ENCODE data around the gene ARHGEF7.

The ARHGEF7 gene

GRCh38 chr13:111345682-111346081 is 230.6 kb downstream of the ARHGEF7 start:
- no peak for DNase-seq (ENCODE audit: extremely low read depth, insufficient read length)
- Histone ChIP-seq H3K27me3 (replicated peaks; ENCODE audit: control insufficient read depth, insufficient read depth, low read length) (no peaks in the 10 kb centered on the region), H3K4me3 (replicated peaks; ENCODE audit: low read depth, low read length) (no peak overlapping the region), H3K36me3 (ENCODE audit: control insufficient read depth, insufficient read depth, low read length) (no peaks in the 10 kb centered on the region)
- no peak for TF ChIP-seq CTCF (IDR thresholded peaks at IDR 0.05; ENCODE audit: insufficient read depth, low read length, poor library complexity, severe bottlenecking)

- Histone ChIP-seq H3K36me3 (ENCODE audit: control insufficient read depth, insufficient read depth, low read length) (no peaks in the 10 kb centered on the region), H3K4me3 (replicated peaks; ENCODE audit: low read depth, low read length) (no peak overlapping the region), H3K27me3 (replicated peaks; ENCODE audit: control insufficient read depth, insufficient read depth, low read length) (no peaks in the 10 kb centered on the region)
- no peak for DNase-seq (ENCODE audit: extremely low read depth, insufficient read length)
- no peak for TF ChIP-seq CTCF (IDR thresholded peaks at IDR 0.05; ENCODE audit: insufficient read depth, low read length, poor library complexity, severe bottlenecking)
These were observed 231.1 kb downstream of the ARHGEF7 start for GRCh38 chr13:111346101-111346680.

GRCh38 chr13:111347438-111347837 is 232.3 kb downstream of the ARHGEF7 start:
- Histone ChIP-seq H3K27me3 (replicated peaks; ENCODE audit: control insufficient read depth, insufficient read depth, low read length) (no peaks in the 10 kb centered on the region), H3K36me3 (ENCODE audit: control insufficient read depth, insufficient read depth, low read length) (no peaks in the 10 kb centered on the region), H3K4me3 (replicated peaks; ENCODE audit: low read depth, low read length) (no peak overlapping the region)
- no peak for DNase-seq (ENCODE audit: extremely low read depth, insufficient read length)
- TF ChIP-seq CTCF (IDR thresholded peaks at IDR 0.05; ENCODE audit: insufficient read depth, low read length, poor library complexity, severe bottlenecking) = no peak

- Histone ChIP-seq H3K27me3 (replicated peaks; ENCODE audit: control insufficient read depth, insufficient read depth, low read length) (no peaks in the 10 kb centered on the region), H3K4me3 (replicated peaks; ENCODE audit: low read depth, low read length) (no peak overlapping the region), H3K36me3 (ENCODE audit: control insufficient read depth, insufficient read depth, low read length) (no peaks in the 10 kb centered on the region)
- no peak for DNase-seq (ENCODE audit: extremely low read depth, insufficient read length)
- TF ChIP-seq CTCF (IDR thresholded peaks at IDR 0.05; ENCODE audit: insufficient read depth, low read length, poor library complexity, severe bottlenecking) = no peak
These were observed 238.4 kb downstream of the ARHGEF7 start for GRCh38 chr13:111353508-111353907.

- no peaks in the 10 kb centered on the region for H3K36me3 ChIP-seq (ENCODE audit: control insufficient read depth, insufficient read depth, low read length)
- no peaks in the 10 kb centered on the region for H3K27me3 ChIP-seq (replicated peaks; ENCODE audit: control insufficient read depth, insufficient read depth, low read length)
- DNase-seq (ENCODE audit: extremely low read depth, insufficient read length) = no peak
- no peak overlapping the region for H3K4me3 ChIP-seq (replicated peaks; ENCODE audit: low read depth, low read length)
- no peak for TF ChIP-seq CTCF (IDR thresholded peaks at IDR 0.05; ENCODE audit: insufficient read depth, low read length, poor library complexity, severe bottlenecking)
These were observed 239.7 kb downstream of the ARHGEF7 start for GRCh38 chr13:111354789-111355188.

Measured in GM06990 (cell line).